Natural killer cell (primary cell): ENCODE measurements around the gene FADS2. TPM values are rescaled to one million over a fixed set of nuclear protein-coding genes. Genes with fewer than 3 reads are reported as not detected.
"Not testable (repeated sequence)": the region's sequence is repeated elsewhere in the genome, so short reads cannot be mapped to it uniquely, and the experiment has no call there.

Source experiments
- ATAC-seq, 3 donors: fragments of 150-1000 bp in 2 of 3; fragments of 200-7000 bp in 1 of 3; cut with Tn5 transposase; 1 replicate in 1 of 3; 2 replicates in 2 of 3; pipeline ENCODE4 v1.10.0; 2021; ENCODE audit warnings: mild to moderate bottlenecking in 2 of 3, moderate library complexity in 2 of 3
- DNase-seq, 2 donors: peaks; one replicate each; pipeline versions ENCODE4 v3.0.0 to v3.0.0-alpha.2; 2013 to 2021; ENCODE audit warnings: mixed read lengths in 1 of 2
- H3K27ac ChIP-seq: one replicate; pipeline ENCODE4 v1.5.1; 2013; ENCODE audit warnings: mild to moderate bottlenecking, low read length
- H3K27me3 ChIP-seq: one replicate; pipeline ENCODE4 v1.6.1; 2013; ENCODE audit warnings: low read length; ENCODE audit not compliant: control insufficient read depth, insufficient read depth
- H3K36me3 ChIP-seq: one replicate; pipeline ENCODE4 v1.6.1; 2013; ENCODE audit warnings: low read length; ENCODE audit not compliant: control insufficient read depth, insufficient read depth
- H3K4me1 ChIP-seq: one replicate; pipeline ENCODE4 v1.6.1; 2013; ENCODE audit warnings: low read length; ENCODE audit not compliant: control insufficient read depth, insufficient read depth
- H3K4me3 ChIP-seq: one replicate; pipeline ENCODE4 v1.5.1; 2013; ENCODE audit warnings: low read length
- H3K9me3 ChIP-seq: one replicate; pipeline ENCODE4 v1.6.1; 2013; ENCODE audit warnings: low read length; ENCODE audit not compliant: control insufficient read depth, insufficient read depth
- H3K27ac Mint-ChIP-seq, 2 donors: one replicate each; pipeline ENCODE4 v1.8.0; 2022; ENCODE audit warnings: mild to moderate bottlenecking in 2 of 2, mixed read lengths in 2 of 2, moderate library complexity in 1 of 2
- H3K27me3 Mint-ChIP-seq, 2 donors: one replicate each; pipeline ENCODE4 v1.8.0; 2022; ENCODE audit warnings: low read depth in 2 of 2, mixed read lengths in 2 of 2
- H3K36me3 Mint-ChIP-seq: one replicate; pipeline ENCODE4 v1.8.0; 2022; ENCODE audit warnings: mixed read lengths
- H3K4me1 Mint-ChIP-seq, 2 donors: one replicate each; pipeline ENCODE4 v1.8.0; 2022; ENCODE audit warnings: mixed read lengths in 2 of 2
- H3K4me3 Mint-ChIP-seq: one replicate; pipeline ENCODE4 v1.8.0; 2022; ENCODE audit warnings: mild to moderate bottlenecking, moderate library complexity, mixed read lengths
- H3K9me3 Mint-ChIP-seq, 2 donors: one replicate each; pipeline ENCODE4 v1.8.0; 2022; ENCODE audit warnings: mixed read lengths in 2 of 2
- CTCF ChIP-seq: fragments of 200-600 bp; IDR thresholded peaks from one replicate; pipeline ENCODE4 v1.8.0; 2022; ENCODE audit warnings: antibody characterized with exemption
- WGBS: methylation state at CpG from one replicate; pipeline ENCODE4 v1.1.7; 2013; ENCODE audit warnings: missing lambda C conversion rate; ENCODE audit not compliant: insufficient coverage; 5-methylcytosine and 5-hydroxymethylcytosine counted together
- intact Hi-C: fragments of 100-400 bp; cut with micrococcal nuclease; formaldehyde crosslinking; loops from one replicate; pipeline ENCODE4 v1.14.2; 2022
- total RNA-seq, 4 donors: library from RNA; stranded (reverse); fragments of 120-200 nt in 1 of 4; gene quantifications; one replicate each; pipeline versions ENCODE4 v1.2.3 to v1.2.4, GENCODE V29; 2013 to 2022

The FADS2 gene
- total RNA-seq, 3 donors from 2014 or later (not counting 1 experiment from before 2014, with no cell fraction given) = 30.4 to 52.7 (median 34.4) TPM

DNA sequence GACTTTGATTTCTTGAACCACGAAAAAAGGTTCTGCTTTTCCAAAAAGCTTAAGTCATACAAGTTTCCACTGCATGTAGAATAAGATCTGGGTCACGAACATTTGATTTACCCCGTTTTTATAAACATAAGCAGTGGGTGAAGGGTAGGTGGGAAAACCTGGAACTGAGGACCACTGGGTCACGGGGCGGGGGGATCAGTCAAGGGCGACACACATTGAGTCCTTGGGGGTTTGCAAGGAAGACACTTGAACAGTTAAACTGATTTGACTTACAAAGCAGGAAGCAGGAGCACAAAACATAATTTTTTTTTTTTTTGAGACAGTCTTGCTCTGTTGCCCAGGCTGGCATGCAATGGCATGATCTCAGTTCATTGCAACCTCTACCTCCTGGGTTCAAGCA is 52.4 kb downstream of the FADS2 start:
- H3K4me1 Mint-ChIP-seq = peaks cover 0 to 8% of the 10 kb centered on the region in 2 donors
- Histone ChIP-seq H3K4me1 (peaks cover 7% of the 10 kb centered on the region), H3K9me3 (no peaks in the 10 kb centered on the region), H3K4me3 (no peak overlapping the region), H3K27ac (no peak overlapping the region), H3K36me3 (no peaks in the 10 kb centered on the region), H3K27me3 (no peaks in the 10 kb centered on the region)
- no peak for TF ChIP-seq CTCF
- no peak for DNase-seq
- 74% methylated on average over 6 of the region's 6 CpGs for WGBS
- no peaks in the 10 kb centered on the region for H3K36me3 Mint-ChIP-seq
- H3K27ac Mint-ChIP-seq = no peak overlapping the region
- H3K27me3 Mint-ChIP-seq = no peaks in the 10 kb centered on the region
- no peaks in the 10 kb centered on the region for H3K9me3 Mint-ChIP-seq
- ATAC-seq = no peak
- intact Hi-C loops = no loop called here
- H3K4me3 Mint-ChIP-seq = no peak overlapping the region

GRCh38 chr11:61881397-61881796 is 53.3 kb downstream of the FADS2 start:
- Histone ChIP-seq H3K9me3 (no peaks in the 10 kb centered on the region), H3K27ac (no peak overlapping the region), H3K4me1 (peaks cover 7% of the 10 kb centered on the region), H3K4me3 (no peak overlapping the region), H3K27me3 (no peaks in the 10 kb centered on the region), H3K36me3 (no peaks in the 10 kb centered on the region)
- H3K36me3 Mint-ChIP-seq = no peaks in the 10 kb centered on the region
- DNase-seq (no peak), ATAC-seq (no peak)
- no peak for TF ChIP-seq CTCF
- H3K4me3 Mint-ChIP-seq = no peak overlapping the region
- WGBS = 53% methylated on average over 3 of the region's 3 CpGs
- H3K27me3 Mint-ChIP-seq = no peaks in the 10 kb centered on the region
- no peak overlapping the region for H3K27ac Mint-ChIP-seq
- H3K9me3 Mint-ChIP-seq = no peaks in the 10 kb centered on the region
- intact Hi-C loops = no loop called here
- H3K4me1 Mint-ChIP-seq = peaks cover 0 to 8% of the 10 kb centered on the region in 2 donors

GRCh38 chr11:61882267-61882666 is 54.2 kb downstream of the FADS2 start:
- H3K27ac ChIP-seq, H3K27me3 ChIP-seq, H3K27me3 Mint-ChIP-seq, H3K27ac Mint-ChIP-seq, H3K4me3 ChIP-seq, H3K9me3 ChIP-seq, H3K36me3 ChIP-seq, H3K36me3 Mint-ChIP-seq, ATAC-seq, H3K4me1 Mint-ChIP-seq, H3K4me1 ChIP-seq, H3K9me3 Mint-ChIP-seq, intact Hi-C loops, H3K4me3 Mint-ChIP-seq, DNase-seq: not testable (repeated sequence)
- WGBS = 95% methylated on average over 3 of the region's 3 CpGs

- WGBS = 70% methylated on average over 6 of the region's 6 CpGs
- H3K36me3 ChIP-seq = no peaks in the 10 kb centered on the region
- no peak overlapping the region for H3K4me3 Mint-ChIP-seq
These were observed 54.8 kb downstream of the FADS2 start for GRCh38 chr11:61882879-61883278.

More at GRCh38 chr11:61882879-61883278, 54.8 kb downstream of the FADS2 start:
- no peak for DNase-seq
- Mint-ChIP-seq H3K27me3 (no peaks in the 10 kb centered on the region), H3K9me3 (no peaks in the 10 kb centered on the region), H3K36me3 (no peaks in the 10 kb centered on the region), H3K27ac (no peak overlapping the region), H3K4me1 (peaks cover 0 to 8% of the 10 kb centered on the region in 2 donors)
- H3K27me3 ChIP-seq = no peaks in the 10 kb centered on the region
- no peaks in the 10 kb centered on the region for H3K9me3 ChIP-seq
- peaks cover 7% of the 10 kb centered on the region for H3K4me1 ChIP-seq
- ATAC-seq = no peak
- intact Hi-C loops = no loop called here
- TF ChIP-seq CTCF = no peak
- H3K27ac ChIP-seq = no peak overlapping the region
- no peak overlapping the region for H3K4me3 ChIP-seq
